T-helper 1 cell treated with Interleukin-12 subunit alpha and Interleukin-12 subunit beta and Interleukin-4 antibody, amounts not matched to agents 30 μg/mL and 1 μg/mL, for 36 hours (primary cell): ENCODE measurements around the gene CNTNAP1.
"Not testable (repeated sequence)": the region's sequence is repeated elsewhere in the genome, so short reads cannot be mapped to it uniquely, and the experiment has no call there.

Experiments
- H3K27ac Mint-ChIP-seq: one replicate; pipeline ENCODE4 v1.8.0; 2021; ENCODE audit warnings: mild to moderate bottlenecking, mixed read lengths
- H3K27me3 Mint-ChIP-seq: one replicate; pipeline ENCODE4 v1.8.0; 2021; ENCODE audit warnings: low read depth, mixed read lengths
- H3K36me3 Mint-ChIP-seq: one replicate; pipeline ENCODE4 v1.8.0; 2021; ENCODE audit warnings: low read depth, mixed read lengths
- H3K4me1 Mint-ChIP-seq: one replicate; pipeline ENCODE4 v1.8.0; 2021; ENCODE audit warnings: low read depth, mixed read lengths
- H3K4me3 Mint-ChIP-seq: one replicate; pipeline ENCODE4 v1.8.0; 2021; ENCODE audit warnings: mild to moderate bottlenecking, moderate library complexity, mixed read lengths
- H3K9me3 Mint-ChIP-seq: one replicate; pipeline ENCODE4 v1.8.0; 2021; ENCODE audit warnings: mixed read lengths

Gene CNTNAP1

GRCh38 chr17:42708588-42708987 lies 26.3 kb downstream of the CNTNAP1 start:
- Mint-ChIP-seq H3K4me3 (no peak overlapping the region), H3K27me3 (no peaks in the 10 kb centered on the region), H3K36me3 (peaks cover 71% of the 10 kb centered on the region), H3K27ac (no peak overlapping the region), H3K9me3 (no peaks in the 10 kb centered on the region), H3K4me1 (peaks cover 20% of the 10 kb centered on the region)

- peaks cover 69% of the 10 kb centered on the region for H3K36me3 Mint-ChIP-seq
- H3K4me1 Mint-ChIP-seq = peaks cover 18% of the 10 kb centered on the region
- no peak overlapping the region for H3K27ac Mint-ChIP-seq
- no peaks in the 10 kb centered on the region for H3K9me3 Mint-ChIP-seq
- H3K27me3 Mint-ChIP-seq = no peaks in the 10 kb centered on the region
- H3K4me3 Mint-ChIP-seq = no peak overlapping the region
Observed at GRCh38 chr17:42709561-42709960, 27.2 kb downstream of the CNTNAP1 start.

GRCh38 chr17:42720996-42721583 lies 38.8 kb downstream of the CNTNAP1 start:
- peaks cover 3% of the 10 kb centered on the region for H3K4me1 Mint-ChIP-seq
- H3K27me3 Mint-ChIP-seq = no peaks in the 10 kb centered on the region
- no peak overlapping the region for H3K4me3 Mint-ChIP-seq
- H3K36me3 Mint-ChIP-seq = peaks cover 49% of the 10 kb centered on the region
- no peaks in the 10 kb centered on the region for H3K9me3 Mint-ChIP-seq
- H3K27ac Mint-ChIP-seq = no peak overlapping the region

- H3K27me3 Mint-ChIP-seq = no peaks in the 10 kb centered on the region
- peaks cover 3% of the 10 kb centered on the region for H3K4me1 Mint-ChIP-seq
- peaks cover 34% of the 10 kb centered on the region for H3K36me3 Mint-ChIP-seq
- no peak overlapping the region for H3K27ac Mint-ChIP-seq
- H3K4me3 Mint-ChIP-seq = no peak overlapping the region
- no peaks in the 10 kb centered on the region for H3K9me3 Mint-ChIP-seq
Observed at GRCh38 chr17:42723636-42724035, 41.3 kb downstream of the CNTNAP1 start.

- no peaks in the 10 kb centered on the region for H3K9me3 Mint-ChIP-seq
- peaks cover 3% of the 10 kb centered on the region for H3K4me1 Mint-ChIP-seq
- H3K36me3 Mint-ChIP-seq = peaks cover 29% of the 10 kb centered on the region
- H3K27ac Mint-ChIP-seq = no peak overlapping the region
- H3K4me3 Mint-ChIP-seq = no peak overlapping the region
- H3K27me3 Mint-ChIP-seq = no peaks in the 10 kb centered on the region
Observed at GRCh38 chr17:42725143-42725542, 42.8 kb downstream of the CNTNAP1 start.

GRCh38 chr17:42740699-42741098 lies 58.4 kb downstream of the CNTNAP1 start:
- Mint-ChIP-seq H3K27ac (no peak overlapping the region), H3K4me1 (peaks cover 16% of the 10 kb centered on the region), H3K9me3 (no peaks in the 10 kb centered on the region)

GRCh38 chr17:42742916-42743315 lies 60.6 kb downstream of the CNTNAP1 start:
- H3K36me3 Mint-ChIP-seq, H3K9me3 Mint-ChIP-seq, H3K27ac Mint-ChIP-seq, H3K4me3 Mint-ChIP-seq: not testable (repeated sequence)
- peaks cover 25% of the 10 kb centered on the region for H3K27me3 Mint-ChIP-seq
- H3K4me1 Mint-ChIP-seq = peaks cover 16% of the 10 kb centered on the region

More at GRCh38 chr17:42740699-42741098, 58.4 kb downstream of the CNTNAP1 start:
- H3K27me3 Mint-ChIP-seq = peaks cover 8% of the 10 kb centered on the region
- H3K36me3 Mint-ChIP-seq = peaks cover 4% of the 10 kb centered on the region
- H3K4me3 Mint-ChIP-seq = no peak overlapping the region

GRCh38 chr17:42743595-42744282 lies 61.4 kb downstream of the CNTNAP1 start:
- Mint-ChIP-seq H3K36me3 (peaks cover 4% of the 10 kb centered on the region), H3K4me1 (peaks cover 16% of the 10 kb centered on the region), H3K27me3 (peaks cover 34% of the 10 kb centered on the region), H3K9me3 (no peaks in the 10 kb centered on the region), H3K27ac (peak overlapping the region; percentile 95), H3K4me3 (peak overlapping the region; percentile 98)

GRCh38 chr17:42744283-42744805 lies 62.0 kb downstream of the CNTNAP1 start:
- Mint-ChIP-seq H3K4me3 (peak overlapping the region; percentile 98), H3K36me3 (peaks cover 4% of the 10 kb centered on the region), H3K9me3 (no peaks in the 10 kb centered on the region), H3K27ac (peak overlapping the region; percentile 95), H3K4me1 (peaks cover 16% of the 10 kb centered on the region), H3K27me3 (peaks cover 40% of the 10 kb centered on the region)

GRCh38 chr17:42744806-42745617 lies 62.7 kb downstream of the CNTNAP1 start, which contains the start of gene EZH1:
EZH1 (minus strand) TSS chr17:42745040; CDS start chr17:42728941, 16,099 bp downstream.
- Mint-ChIP-seq H3K4me1 (peaks cover 16% of the 10 kb centered on the region), H3K27ac (peak within 1 kb of the TSS; percentile 95), H3K36me3 (peaks cover 4% of the 10 kb centered on the region), H3K9me3 (no peaks in the 10 kb centered on the region), H3K27me3 (peaks cover 41% of the 10 kb centered on the region), H3K4me3 (peak within 1 kb of the TSS; percentile 98)

- peaks cover 4% of the 10 kb centered on the region for H3K36me3 Mint-ChIP-seq
- no peak overlapping the region for H3K4me3 Mint-ChIP-seq
- peaks cover 58% of the 10 kb centered on the region for H3K27me3 Mint-ChIP-seq
- H3K27ac Mint-ChIP-seq = no peak overlapping the region
- H3K9me3 Mint-ChIP-seq = no peaks in the 10 kb centered on the region
- peaks cover 15% of the 10 kb centered on the region for H3K4me1 Mint-ChIP-seq
Observed at GRCh38 chr17:42748202-42748907, 66.0 kb downstream of the CNTNAP1 start.

- peaks cover 8% of the 10 kb centered on the region for H3K4me1 Mint-ChIP-seq
- H3K9me3 Mint-ChIP-seq = no peaks in the 10 kb centered on the region
- peaks cover 4% of the 10 kb centered on the region for H3K36me3 Mint-ChIP-seq
- H3K27me3 Mint-ChIP-seq = peaks cover 62% of the 10 kb centered on the region
- H3K4me3 Mint-ChIP-seq = no peak overlapping the region
- no peak overlapping the region for H3K27ac Mint-ChIP-seq
Observed at GRCh38 chr17:42748908-42749798, 66.8 kb downstream of the CNTNAP1 start.
